Muscle layer of colon (tissue), 2 donors: ENCODE data around the gene SLC6A7.

Source experiments
- H3K27ac ChIP-seq: one replicate; pipeline ENCODE4 v1.7.0; 2013; ENCODE audit warnings: low read depth, mild to moderate bottlenecking, low read length, moderate library complexity
- H3K27me3 ChIP-seq, 2 donors: one replicate each; pipeline ENCODE4 v1.7.0; 2013; ENCODE audit warnings: low read length in 2 of 2, mild to moderate bottlenecking in 2 of 2; ENCODE audit not compliant: insufficient read depth in 2 of 2, control insufficient read depth in 1 of 2
- H3K36me3 ChIP-seq: one replicate; pipeline ENCODE4 v1.7.0; 2013; ENCODE audit warnings: mild to moderate bottlenecking, low read length; ENCODE audit not compliant: insufficient read depth
- H3K4me1 ChIP-seq: one replicate; pipeline ENCODE4 v1.7.0; 2013; ENCODE audit warnings: mild to moderate bottlenecking, low read length; ENCODE audit not compliant: insufficient read depth
- H3K4me3 ChIP-seq, 2 donors: one replicate each; pipeline ENCODE4 v1.7.0; 2013; ENCODE audit warnings: low read length in 2 of 2, low read depth in 1 of 2, mild to moderate bottlenecking in 1 of 2, moderate library complexity in 1 of 2
- H3K9ac ChIP-seq: one replicate; pipeline ENCODE4 v1.7.0; 2013; ENCODE audit warnings: low read length
- H3K9me3 ChIP-seq: one replicate; pipeline ENCODE4 v1.7.0; 2013; ENCODE audit warnings: mild to moderate bottlenecking, low read length
- donor health status: abdominal sarcoma.
- donor health status: Adenocarcinoma of cecum.

Gene SLC6A7

DNA sequence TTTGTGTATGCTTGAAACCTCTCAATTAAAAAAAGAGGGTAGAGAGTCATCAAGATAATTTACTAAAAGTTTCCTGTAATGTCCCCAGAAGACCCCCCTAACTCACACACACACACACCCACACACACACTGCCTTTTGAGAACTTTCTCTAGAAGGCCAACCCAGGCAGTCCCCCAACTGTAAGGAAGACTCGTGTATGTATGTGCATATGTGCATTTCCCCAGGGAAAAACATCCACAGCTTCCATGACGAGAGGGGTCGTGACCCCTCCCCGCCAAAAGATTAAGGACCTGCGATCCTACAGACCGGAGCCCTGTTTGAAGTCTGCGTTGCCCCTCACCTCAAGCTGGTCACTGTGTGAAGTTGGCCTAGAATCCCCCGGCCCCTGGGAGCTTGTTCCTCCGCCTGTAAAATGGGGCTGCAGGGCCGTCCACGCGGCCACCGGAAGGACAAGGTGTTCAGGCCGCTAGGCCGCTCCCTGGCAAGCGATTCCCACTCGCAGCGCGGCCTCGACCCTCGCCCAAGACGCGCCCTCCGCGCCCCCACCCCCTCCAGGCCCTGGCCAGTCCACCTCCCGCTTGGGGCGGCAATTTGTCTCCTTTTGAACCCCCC lies 23.7 kb upstream of the SLC6A7 start:
- H3K9me3 ChIP-seq: no peaks in the 10 kb centered on the region
- H3K27me3 ChIP-seq: peaks cover 0 to 16% of the 10 kb centered on the region in 2 donors
- H3K9ac ChIP-seq: no peak overlapping the region
- H3K4me3 ChIP-seq: no peak overlapping the region
- H3K4me1 ChIP-seq: peaks cover 9% of the 10 kb centered on the region
- H3K36me3 ChIP-seq: no peaks in the 10 kb centered on the region
- H3K27ac ChIP-seq: no peak overlapping the region

DNA sequence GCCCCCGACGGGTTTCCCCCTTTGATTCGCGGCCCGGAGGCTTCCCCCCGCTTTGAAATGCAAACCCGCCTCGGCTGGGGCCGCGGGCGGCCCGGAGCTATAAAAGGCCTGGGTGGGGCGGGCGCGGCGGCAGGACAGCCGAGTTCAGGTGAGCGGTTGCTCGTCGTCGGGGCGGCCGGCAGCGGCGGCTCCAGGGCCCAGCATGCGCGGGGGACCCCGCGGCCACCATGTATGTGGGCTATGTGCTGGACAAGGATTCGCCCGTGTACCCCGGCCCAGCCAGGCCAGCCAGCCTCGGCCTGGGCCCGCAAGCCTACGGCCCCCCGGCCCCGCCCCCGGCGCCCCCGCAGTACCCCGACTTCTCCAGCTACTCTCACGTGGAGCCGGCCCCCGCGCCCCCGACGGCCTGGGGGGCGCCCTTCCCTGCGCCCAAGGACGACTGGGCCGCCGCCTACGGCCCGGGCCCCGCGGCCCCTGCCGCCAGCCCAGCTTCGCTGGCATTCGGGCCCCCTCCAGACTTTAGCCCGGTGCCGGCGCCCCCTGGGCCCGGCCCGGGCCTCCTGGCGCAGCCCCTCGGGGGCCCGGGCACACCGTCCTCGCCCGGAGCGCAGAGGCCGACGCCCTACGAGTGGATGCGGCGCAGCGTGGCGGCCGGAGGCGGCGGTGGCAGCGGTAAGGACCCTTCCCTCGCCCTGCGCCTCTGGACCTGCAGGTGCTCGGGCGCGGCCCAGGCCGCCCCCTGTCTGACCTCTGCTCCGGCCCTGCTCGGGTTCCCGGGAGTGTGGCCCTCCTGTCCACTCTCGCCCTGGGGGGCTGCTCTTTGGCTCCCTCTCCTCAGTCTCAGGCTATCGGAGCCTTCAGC lies 23.0 kb upstream of the SLC6A7 start, which contains the start of gene CDX1:
TSS of gene CDX1 (plus strand) at position 129 of the 862 bp plus-strand sequence. CDS start at position 228, 99 bp downstream.
- Histone ChIP-seq H3K27me3 (peaks cover 0 to 16% of the 10 kb centered on the region in 2 donors), H3K9ac (no peak within 1 kb of the TSS), H3K36me3 (no peaks in the 10 kb centered on the region), H3K9me3 (no peaks in the 10 kb centered on the region), H3K4me1 (peaks cover 9% of the 10 kb centered on the region), H3K27ac (no peak within 1 kb of the TSS), H3K4me3 (no peak within 1 kb of the TSS)

DNA sequence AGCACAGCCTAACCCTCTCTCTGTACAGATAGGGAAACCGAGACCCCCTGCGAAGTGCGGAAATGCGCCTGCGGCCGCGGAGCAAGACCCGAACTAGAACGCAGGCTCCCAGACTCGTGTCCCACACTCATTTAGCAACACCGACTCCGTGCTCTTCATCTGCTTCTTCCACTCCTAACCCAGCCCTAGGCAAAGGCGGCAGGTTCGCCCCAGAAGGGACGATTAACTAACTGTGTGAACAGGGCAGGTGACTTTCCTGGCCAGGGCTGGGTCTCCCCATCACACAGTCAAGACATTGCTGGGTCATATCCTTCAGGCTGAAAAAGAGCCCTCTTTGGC lies 22.4 kb upstream of the SLC6A7 start:
- Histone ChIP-seq H3K4me3 (no peak overlapping the region), H3K27me3 (peaks cover 0 to 16% of the 10 kb centered on the region in 2 donors), H3K36me3 (no peaks in the 10 kb centered on the region), H3K27ac (no peak overlapping the region), H3K4me1 (peaks cover 9% of the 10 kb centered on the region), H3K9me3 (no peaks in the 10 kb centered on the region), H3K9ac (no peak overlapping the region)

DNA sequence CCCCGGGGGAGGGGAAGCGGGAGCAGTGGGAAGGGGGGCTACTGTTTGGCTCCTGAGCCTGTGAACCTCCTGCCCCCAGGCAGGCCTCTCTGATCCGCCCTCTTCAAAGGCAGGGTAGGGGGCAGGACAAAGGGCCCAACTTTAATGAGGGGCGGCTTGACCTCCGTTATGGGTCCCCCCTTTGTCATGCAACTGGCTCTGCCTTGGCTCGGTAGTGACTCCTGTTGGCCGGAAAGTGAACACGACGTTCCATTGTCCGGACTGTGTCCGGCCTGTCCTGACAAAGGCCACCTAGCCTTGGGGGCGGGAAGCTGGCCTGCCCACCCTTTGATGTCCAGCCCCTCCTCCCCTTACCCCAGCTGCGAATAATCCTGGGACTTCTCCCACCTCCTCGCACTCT lies 22.0 kb upstream of the SLC6A7 start:
- Histone ChIP-seq H3K36me3 (no peaks in the 10 kb centered on the region), H3K27me3 (peaks cover 0 to 16% of the 10 kb centered on the region in 2 donors), H3K27ac (no peak overlapping the region), H3K9ac (no peak overlapping the region), H3K9me3 (no peaks in the 10 kb centered on the region), H3K4me1 (peaks cover 9% of the 10 kb centered on the region), H3K4me3 (no peak overlapping the region)

DNA sequence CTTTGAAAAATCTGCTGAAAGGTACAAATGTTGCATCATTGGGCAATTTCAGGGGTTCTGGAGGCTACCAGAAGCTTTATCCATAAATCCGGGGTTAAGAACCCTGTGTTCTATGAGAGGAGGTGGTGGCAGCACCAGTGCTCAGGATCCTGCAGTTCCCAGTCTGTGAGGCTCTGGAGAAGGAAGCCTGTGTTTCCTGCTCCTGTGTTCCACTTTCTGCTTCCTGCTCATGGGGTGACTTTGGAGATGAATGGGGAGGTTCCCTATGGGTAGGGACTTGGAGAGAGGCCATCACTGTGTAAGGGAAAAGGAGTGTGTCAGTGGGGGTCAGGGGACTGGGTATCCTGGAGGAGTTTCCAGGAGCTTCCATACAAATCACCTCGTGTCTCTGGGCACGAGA lies 21.0 kb upstream of the SLC6A7 start:
- H3K27ac ChIP-seq: no peak overlapping the region
- peaks cover 0 to 16% of the 10 kb centered on the region in 2 donors for H3K27me3 ChIP-seq
- H3K4me1 ChIP-seq: peaks cover 9% of the 10 kb centered on the region

DNA sequence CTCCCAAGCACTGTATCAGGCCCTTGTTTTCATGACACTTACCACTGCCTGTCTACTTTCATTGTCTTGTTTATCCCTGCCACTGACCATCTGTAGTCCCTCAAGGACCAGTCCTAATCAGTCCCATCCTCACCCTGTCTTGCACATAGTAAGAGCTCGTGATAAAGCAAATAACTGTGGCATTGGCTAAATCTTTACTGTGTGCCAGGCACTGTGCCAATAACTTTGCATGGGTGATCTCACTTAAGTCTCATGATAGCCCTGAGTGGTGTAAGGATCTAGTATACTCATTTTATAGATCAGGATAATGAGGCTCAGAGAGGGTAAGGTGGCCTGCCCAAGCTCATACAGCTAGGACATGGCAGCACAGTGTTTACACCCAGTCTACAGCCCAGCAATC lies 17.7 kb upstream of the SLC6A7 start:
- no peaks in the 10 kb centered on the region for H3K4me1 ChIP-seq

More for the DNA sequence above, 21.0 kb upstream of the SLC6A7 start:
- Histone ChIP-seq H3K36me3 (no peaks in the 10 kb centered on the region), H3K4me3 (no peak overlapping the region), H3K9ac (no peak overlapping the region), H3K9me3 (no peaks in the 10 kb centered on the region)

DNA sequence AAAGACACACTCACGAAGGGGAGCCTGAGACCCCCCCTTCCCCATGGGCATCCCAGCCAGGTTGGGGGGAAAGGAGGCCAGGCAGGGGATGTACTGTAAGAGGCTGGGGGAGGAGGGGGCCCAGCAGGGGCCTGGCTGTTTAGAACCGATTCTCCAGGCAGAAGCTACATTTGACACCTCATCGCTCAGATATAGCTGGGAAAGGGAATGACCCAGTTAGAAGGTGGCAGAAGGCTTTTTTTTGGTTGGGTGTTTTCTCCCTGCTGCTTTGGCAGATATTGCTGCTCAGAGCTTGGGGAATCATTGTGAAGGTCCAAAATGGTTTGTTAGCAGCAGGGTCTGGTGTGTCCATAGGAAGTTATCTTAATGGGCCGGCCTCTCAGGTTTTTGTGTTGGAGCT lies 17.3 kb upstream of the SLC6A7 start:
- Histone ChIP-seq H3K9me3 (no peaks in the 10 kb centered on the region), H3K4me3 (no peak overlapping the region), H3K27me3 (peaks cover 0 to 8% of the 10 kb centered on the region in 2 donors), H3K4me1 (no peaks in the 10 kb centered on the region), H3K9ac (no peak overlapping the region), H3K36me3 (no peaks in the 10 kb centered on the region), H3K27ac (no peak overlapping the region)

More for the DNA sequence above, 17.7 kb upstream of the SLC6A7 start:
- peaks cover 0 to 10% of the 10 kb centered on the region in 2 donors for H3K27me3 ChIP-seq
- H3K36me3 ChIP-seq: no peaks in the 10 kb centered on the region
- H3K27ac ChIP-seq: no peak overlapping the region
- no peaks in the 10 kb centered on the region for H3K9me3 ChIP-seq
- H3K4me3 ChIP-seq: no peak overlapping the region
- H3K9ac ChIP-seq: no peak overlapping the region

DNA sequence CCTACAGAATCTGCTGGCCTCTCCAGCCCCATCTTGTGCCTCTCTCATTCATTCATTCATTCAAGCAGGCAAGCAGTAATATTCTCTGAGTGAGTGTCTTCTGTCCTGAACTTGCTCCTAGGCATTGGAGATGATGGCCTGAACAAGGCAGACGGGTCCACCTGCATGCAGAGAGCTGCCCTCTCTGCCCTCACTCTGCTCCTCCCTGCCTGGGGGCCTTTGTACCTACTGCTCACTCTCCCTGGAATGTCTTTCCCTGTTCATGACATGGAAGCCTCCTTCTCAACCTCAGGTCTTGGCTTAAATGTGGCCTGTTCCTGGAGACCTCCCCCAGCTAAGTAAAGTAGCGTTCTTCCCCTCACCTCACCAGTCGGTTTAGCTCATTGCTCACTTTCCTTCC lies 16.7 kb upstream of the SLC6A7 start:
- H3K9ac ChIP-seq: no peak overlapping the region
- H3K4me1 ChIP-seq: no peaks in the 10 kb centered on the region
- peaks cover 0 to 2% of the 10 kb centered on the region in 2 donors for H3K27me3 ChIP-seq
- H3K27ac ChIP-seq: no peak overlapping the region
- H3K9me3 ChIP-seq: no peaks in the 10 kb centered on the region
- no peaks in the 10 kb centered on the region for H3K36me3 ChIP-seq
- H3K4me3 ChIP-seq: no peak overlapping the region

DNA sequence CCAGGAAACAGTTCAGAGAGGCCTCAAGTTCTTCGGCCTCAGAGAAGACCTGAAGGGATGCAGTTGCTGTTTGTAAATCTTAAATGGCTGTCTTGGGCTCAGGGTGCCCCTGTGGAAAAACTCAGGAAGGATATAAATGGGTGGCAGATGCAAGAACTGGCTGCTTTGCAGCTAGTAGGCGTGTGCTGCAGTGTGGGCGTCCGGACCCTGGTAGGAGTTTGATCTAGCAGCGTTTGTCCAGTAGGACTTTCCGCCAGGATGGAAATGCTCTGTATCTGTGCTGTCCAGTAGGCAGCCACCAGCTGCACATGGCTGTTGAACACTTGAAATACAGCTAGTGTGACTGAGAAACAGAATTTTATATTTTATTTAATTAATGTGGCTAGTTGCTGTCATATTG lies 15.6 kb upstream of the SLC6A7 start:
- H3K9me3 ChIP-seq: no peaks in the 10 kb centered on the region
- H3K4me3 ChIP-seq: no peak overlapping the region
- no peaks in the 10 kb centered on the region for H3K4me1 ChIP-seq
- no peak overlapping the region for H3K9ac ChIP-seq
- H3K36me3 ChIP-seq: no peaks in the 10 kb centered on the region
- H3K27ac ChIP-seq: no peak overlapping the region
- no peaks in the 10 kb centered on the region for H3K27me3 ChIP-seq

DNA sequence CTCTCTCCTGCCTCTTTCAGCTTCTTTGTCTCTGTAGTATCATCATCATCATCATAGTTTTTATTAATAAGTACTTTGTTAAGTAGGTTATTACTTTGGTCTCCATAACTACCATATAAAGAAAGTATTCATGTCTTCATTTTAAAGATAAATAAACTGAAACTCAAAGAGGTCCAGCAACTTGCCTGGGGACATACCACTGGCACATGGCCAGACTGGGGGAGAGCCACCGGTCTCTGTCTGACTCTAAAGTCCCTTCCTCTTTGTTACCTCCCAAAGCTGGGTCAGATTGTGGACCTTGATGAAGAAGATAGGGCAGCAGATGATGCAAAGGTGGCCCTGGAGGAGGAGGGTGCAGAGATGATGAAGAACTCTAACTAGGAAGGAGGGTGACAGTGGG lies 14.8 kb upstream of the SLC6A7 start:
- no peak overlapping the region for H3K4me3 ChIP-seq
- H3K27ac ChIP-seq: no peak overlapping the region
- H3K4me1 ChIP-seq: no peaks in the 10 kb centered on the region
- no peaks in the 10 kb centered on the region for H3K27me3 ChIP-seq
- no peak overlapping the region for H3K9ac ChIP-seq
- no peaks in the 10 kb centered on the region for H3K36me3 ChIP-seq
- no peaks in the 10 kb centered on the region for H3K9me3 ChIP-seq

DNA sequence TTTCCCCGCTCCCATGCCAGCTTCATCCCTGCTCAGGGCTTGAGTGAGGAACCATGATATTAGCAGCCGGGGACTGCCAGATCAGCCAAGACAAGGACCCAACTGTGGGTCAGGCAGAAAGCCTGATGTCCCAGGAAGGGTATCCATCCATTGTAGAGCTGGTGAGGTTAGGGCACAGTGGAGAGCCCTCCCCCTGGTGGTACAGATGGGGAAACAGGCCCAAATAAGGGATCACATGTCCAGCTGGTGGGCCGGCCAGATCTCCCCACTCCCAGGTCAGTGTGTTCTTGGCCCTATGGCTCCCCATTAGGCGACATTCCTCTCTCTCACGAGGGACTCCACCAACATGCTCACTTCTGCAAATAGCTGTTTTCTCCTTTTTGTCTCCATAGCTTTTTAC lies 14.3 kb upstream of the SLC6A7 start:
- Histone ChIP-seq H3K9ac (no peak overlapping the region), H3K36me3 (no peaks in the 10 kb centered on the region), H3K4me3 (no peak overlapping the region), H3K9me3 (no peaks in the 10 kb centered on the region), H3K4me1 (no peaks in the 10 kb centered on the region), H3K27me3 (no peaks in the 10 kb centered on the region), H3K27ac (no peak overlapping the region)
